CD4-positive, alpha-beta T cell treated with Interleukin-21 for 1 hour (primary cell): ENCODE results near the gene PMPCB.
A peak's percentile ranks its signal among the peaks of the same experiment; 100 is the strongest.

ENCODE experiments used
- DNase-seq: peaks from one replicate; pipeline ENCODE4 v3.0.0-alpha.2; 2020

PMPCB gene

DNA sequence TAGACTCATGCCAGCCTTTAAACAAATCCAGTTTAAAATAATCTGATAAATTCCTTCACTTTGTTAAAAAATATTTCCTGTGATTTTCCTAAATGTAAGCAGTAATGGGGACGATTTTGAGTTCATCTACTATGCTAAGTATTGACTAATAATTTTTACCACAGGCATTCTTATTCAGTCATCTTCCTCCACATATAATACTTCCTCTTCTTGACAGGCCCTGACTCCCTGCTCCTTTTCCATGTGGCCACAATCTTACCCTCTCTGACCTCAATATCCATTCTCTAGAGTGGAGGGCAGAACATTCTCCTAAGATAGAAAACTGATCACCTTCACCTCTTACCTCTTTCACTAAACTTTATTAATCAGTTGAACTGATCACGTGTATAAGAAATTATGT, 39.5 kb downstream of the PMPCB start:
- no peak for DNase-seq

DNA sequence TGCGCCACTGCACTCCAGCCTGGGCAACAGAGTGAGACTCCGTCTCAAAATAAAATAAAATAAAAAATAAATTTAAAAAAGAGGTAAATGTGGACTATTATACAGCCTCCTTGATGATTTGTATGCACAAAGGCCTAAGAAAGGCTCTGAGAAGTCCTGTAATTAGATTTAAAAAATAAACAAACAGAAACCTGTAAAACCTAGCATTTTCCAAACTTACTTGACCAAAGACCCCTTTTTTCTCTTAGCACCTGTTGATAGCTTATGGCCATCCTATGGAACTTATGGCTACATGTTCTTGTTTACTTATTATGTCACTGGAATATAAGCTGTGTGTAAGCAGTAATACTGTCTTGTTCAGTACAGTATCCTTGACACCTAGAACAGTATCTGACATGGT, 41.6 kb downstream of the PMPCB start:
- no peak for DNase-seq

DNA sequence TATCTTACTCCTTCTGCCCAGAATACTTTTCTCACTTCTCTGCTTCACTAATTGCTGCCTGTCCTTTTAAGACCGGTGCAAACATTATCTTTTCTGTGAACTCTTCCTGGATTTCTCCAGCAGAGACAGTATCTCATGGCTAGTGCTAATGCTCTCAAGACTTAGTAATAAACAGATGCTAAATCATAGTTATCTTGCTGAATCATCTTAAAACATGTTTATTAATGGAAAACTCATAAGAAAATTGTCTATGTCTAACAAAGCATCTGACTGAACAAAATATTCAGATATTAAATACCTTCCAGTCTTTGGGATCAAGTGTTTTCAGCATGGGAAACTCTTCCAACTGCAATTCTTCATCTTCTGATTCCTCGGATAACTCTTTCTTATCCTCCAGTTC, 44.2 kb downstream of the PMPCB start:
- DNase-seq: no peak

DNA sequence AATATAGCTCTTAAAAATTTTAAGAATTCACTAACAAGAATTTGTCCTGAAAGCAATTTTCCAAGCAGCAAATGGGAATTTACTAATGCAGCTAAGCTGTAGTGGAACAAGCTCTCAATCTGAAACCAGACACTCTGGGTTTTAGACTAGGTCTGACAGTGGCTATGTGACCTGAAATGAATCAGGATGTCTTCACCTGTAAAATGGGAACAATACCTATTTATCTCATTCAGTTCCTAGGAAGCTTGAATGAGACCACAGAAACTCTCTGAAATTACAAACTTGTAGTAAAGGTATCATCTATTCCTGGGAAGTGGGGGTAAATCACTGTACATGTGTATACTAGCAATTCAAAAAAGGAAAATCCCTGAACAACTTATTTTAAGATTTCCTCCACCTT, 46.1 kb downstream of the PMPCB start:
- no peak for DNase-seq

DNA sequence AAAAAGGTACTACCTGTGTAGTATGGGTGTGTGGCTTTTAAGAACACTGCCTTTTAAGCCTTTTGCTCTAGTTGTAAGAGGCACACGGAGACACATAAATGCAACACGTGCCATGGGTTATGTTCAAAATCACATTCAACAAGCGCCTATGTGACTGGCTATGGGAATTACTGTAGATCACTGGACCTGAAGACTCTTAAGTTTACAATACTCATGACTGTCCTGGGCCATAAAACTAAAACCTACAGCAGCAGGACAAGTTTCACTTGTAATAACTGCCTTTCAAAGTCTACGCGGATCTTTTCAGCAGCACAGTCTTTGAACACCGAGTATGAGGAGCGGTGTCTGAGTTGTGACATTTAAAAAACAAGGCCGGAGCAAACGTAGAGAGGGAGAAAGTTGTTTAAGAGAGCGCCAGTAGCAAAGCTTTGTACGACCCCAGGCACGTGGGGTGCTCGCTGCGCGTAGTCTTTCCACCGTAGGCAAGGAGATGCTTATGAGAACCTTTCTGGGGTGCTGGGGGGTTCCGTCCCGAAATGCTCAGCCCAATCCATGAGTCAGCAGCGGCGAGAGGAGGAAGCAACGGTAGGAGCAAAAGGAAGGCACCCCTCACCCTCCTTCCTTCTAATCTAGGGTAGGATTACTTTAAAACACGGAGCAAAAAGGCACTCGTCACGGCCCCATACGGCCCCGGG, 46.7 kb downstream of the PMPCB start:
- DNase-seq: peak; percentile 36

GRCh38 chr7:103344453-103345149, 47.4 kb downstream of the PMPCB start, which contains the start of gene DNAJC2:
DNAJC2 (minus strand) TSS chr7:103344767; CDS start chr7:103344622, 145 bp downstream.
- DNase-seq: peak; percentile 88

- DNase-seq: no peak
These were observed 49.2 kb downstream of the PMPCB start for GRCh38 chr7:103346396-103346795.

GRCh38 chr7:103347507-103348267, 50.5 kb downstream of the PMPCB start, which contains the start of gene PSMC2:
PSMC2 (plus strand) TSS chr7:103347643; CDS start chr7:103347712, 69 bp downstream.
- peak; percentile 92 for DNase-seq

DNA sequence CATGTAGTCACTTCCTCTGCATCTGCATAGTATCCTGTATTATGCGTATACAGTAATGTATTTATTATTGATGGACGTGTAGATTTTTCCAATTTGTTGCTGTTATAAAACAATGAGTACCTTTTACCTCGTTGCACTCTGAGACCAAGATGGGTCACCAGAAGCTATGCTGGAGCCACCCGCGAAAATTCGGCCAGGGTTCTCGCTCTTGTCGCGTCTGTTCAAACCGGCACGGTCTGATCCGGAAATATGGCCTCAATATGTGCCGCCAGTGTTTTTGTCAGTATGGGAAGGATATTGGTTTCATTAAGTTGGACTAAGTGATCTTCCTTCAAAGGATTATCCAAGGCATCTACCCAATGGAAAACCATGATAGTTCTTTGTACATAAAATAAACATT, 51.2 kb downstream of the PMPCB start:
- peak; percentile 3 for DNase-seq

DNA sequence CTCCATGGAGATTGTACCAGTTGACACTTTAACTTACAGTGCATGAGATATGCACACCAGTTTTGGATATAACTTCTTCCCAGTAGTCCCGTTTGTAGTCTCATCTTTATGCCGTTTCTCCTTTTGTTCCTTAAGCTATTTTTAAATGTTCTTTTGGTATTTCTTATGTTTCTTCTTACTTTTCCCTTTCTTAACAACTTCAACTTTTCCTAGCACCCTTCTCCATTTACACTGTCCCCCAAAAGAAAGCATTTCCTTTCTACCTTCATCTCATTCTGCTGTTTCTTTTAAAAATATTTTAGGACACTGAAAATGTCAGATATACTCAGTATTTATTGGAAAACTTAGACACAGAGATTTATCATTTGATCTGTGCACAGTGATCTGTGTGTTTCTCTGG, 51.7 kb downstream of the PMPCB start:
- no peak for DNase-seq

DNA sequence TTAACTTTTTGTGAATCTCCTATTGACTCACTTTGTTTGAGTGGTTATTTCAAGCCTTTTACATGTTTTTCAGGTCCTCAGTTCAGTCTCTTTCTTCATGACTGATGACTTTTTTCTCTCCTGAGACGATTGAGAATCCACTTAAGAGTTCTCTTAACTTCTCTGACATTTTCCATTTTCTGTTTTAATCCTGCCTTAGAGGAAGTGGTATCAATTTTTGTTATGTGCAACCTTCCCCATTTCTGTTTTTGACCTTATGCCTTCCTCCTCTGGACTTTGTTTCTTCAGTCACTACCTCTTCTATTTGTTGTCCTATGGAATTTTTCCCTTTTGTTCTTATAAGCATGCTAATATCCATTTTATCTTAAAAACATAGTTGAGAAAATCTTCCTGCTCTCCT, 52.6 kb downstream of the PMPCB start:
- DNase-seq: no peak
